DND-41 (cell line): Measurements from ENCODE around the gene KIF25.

Source experiments
- EZH2 ChIP-seq: IDR thresholded peaks from 3 replicates; pipeline ENCODE4 v1.6.1; 2012; ENCODE audit warnings: borderline replicate concordance, low read depth, mild to moderate bottlenecking, moderate library complexity, low read length, inconsistent platforms; ENCODE audit not compliant: severe bottlenecking
- TF ChIP-seq, protein P1 (sequence below): IDR thresholded peaks from 2 replicates; pipeline ENCODE4 v1.5.1; 2012; ENCODE audit warnings: borderline replicate concordance, low read length, moderate library complexity, mild to moderate bottlenecking; ENCODE audit not compliant: poor library complexity, severe bottlenecking; ENCODE audit errors: extremely low read depth

DNA sequence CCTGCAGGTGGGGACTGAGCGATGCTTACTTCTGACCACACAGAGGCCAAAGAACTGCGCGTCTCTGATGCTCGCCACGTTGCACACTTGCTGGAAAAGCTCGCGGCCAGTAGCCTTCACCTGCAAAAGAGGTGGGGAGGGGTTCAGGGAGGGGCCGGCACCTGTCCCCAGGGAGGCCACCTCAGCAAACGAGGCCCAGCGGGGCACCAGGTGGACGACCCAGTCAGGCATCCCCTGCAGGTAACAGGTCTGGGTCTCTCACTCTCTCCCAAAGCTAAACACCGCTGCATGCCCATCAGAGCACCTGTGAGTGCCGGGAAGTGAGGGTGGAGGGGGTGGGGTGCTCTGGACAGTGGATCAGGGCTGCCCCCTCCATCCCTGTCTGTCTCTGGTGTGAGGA is 77.7 kb downstream of the KIF25 start:
- TF ChIP-seq, protein P1, sequence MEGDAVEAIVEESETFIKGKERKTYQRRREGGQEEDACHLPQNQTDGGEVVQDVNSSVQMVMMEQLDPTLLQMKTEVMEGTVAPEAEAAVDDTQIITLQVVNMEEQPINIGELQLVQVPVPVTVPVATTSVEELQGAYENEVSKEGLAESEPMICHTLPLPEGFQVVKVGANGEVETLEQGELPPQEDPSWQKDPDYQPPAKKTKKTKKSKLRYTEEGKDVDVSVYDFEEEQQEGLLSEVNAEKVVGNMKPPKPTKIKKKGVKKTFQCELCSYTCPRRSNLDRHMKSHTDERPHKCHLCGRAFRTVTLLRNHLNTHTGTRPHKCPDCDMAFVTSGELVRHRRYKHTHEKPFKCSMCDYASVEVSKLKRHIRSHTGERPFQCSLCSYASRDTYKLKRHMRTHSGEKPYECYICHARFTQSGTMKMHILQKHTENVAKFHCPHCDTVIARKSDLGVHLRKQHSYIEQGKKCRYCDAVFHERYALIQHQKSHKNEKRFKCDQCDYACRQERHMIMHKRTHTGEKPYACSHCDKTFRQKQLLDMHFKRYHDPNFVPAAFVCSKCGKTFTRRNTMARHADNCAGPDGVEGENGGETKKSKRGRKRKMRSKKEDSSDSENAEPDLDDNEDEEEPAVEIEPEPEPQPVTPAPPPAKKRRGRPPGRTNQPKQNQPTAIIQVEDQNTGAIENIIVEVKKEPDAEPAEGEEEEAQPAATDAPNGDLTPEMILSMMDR, result no peak
- TF ChIP-seq EZH2, result no peak
